Activated naive CD4-positive, alpha-beta T cell (primary cell): ENCODE results near the gene COPB1.

Source experiments
- DNase-seq, 4 experiments: peaks; one replicate each; lab custom pipeline; 2025; lab: John Stamatoyannopoulos, UW

COPB1 gene

DNA sequence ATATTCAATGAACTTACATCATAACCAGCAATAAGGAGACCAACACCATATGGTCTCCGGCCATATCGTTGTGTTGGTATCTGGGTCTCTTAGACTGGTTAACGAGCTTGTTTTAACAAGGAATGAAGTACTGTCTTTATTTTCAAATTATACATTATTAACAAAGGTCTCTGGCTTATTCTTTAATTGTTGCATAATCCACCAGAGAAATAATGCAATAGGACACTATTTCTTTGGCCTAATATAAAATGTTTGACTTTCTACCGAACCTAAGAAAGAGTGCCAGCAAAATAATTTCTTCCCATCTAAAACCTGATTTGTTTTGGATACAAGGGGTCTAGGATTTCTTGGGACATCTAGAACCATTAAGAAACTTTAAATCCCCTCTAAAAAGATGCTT lies 14.2 kb upstream of the COPB1 start:
- no peak for DNase-seq

DNA sequence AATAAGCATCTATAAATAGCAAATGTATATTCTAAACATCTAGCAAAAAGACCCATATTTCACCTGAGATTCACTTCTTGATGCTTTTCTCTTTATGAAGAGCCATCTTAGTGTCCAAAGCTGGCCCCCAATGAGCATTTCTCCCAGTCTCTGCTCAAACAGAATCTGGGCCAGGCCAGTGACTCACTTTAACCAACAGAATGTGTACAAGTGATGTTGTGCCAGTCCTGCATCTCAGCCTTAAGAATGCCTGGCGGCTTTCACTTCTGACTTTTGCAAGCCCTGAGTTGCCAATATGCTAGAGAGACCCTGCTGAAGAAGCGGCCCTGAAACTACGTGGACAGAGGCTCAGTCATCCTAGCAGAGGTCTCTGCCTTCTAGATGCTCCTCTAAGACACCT lies 6.9 kb upstream of the COPB1 start:
- DNase-seq, result no peak

DNA sequence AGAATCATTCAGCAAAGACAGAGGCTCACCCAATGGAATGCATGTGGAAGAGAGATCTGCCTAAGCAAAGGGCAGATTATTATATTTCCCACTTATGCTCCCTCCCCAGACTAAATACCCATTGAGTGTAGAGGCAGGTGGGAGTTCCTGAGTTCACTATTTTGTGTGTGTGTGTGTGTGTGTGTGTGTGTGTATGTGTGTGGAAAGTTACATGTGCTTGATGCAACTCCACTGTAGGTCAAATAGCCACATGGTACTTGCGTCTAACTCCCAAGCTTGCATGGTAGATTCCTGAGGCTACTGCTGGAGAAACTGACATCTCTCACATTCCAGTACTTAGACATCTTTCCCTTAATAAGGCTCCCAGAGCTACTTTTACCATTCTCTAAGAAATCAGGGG lies 3.4 kb upstream of the COPB1 start:
- no peak for DNase-seq

DNA sequence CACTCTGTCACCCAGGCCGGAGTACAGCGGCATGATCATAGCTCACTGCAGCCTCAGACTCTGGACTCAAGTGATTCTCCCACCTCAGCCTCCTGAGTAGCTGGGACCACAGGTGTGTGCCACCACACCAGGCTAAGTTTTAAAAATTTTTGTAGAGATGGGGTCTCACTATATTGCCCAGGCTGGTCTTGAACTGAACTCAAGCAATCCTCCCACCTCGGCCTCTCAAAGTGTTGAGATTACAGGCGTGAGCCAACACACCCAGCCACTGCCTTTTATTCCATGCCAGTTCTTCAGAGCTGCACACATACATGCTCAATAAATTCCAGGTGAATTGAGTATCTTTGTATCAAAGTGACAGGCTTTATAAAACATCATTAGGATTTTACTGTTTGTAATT lies 2.4 kb upstream of the COPB1 start:
- no peak for DNase-seq

DNA sequence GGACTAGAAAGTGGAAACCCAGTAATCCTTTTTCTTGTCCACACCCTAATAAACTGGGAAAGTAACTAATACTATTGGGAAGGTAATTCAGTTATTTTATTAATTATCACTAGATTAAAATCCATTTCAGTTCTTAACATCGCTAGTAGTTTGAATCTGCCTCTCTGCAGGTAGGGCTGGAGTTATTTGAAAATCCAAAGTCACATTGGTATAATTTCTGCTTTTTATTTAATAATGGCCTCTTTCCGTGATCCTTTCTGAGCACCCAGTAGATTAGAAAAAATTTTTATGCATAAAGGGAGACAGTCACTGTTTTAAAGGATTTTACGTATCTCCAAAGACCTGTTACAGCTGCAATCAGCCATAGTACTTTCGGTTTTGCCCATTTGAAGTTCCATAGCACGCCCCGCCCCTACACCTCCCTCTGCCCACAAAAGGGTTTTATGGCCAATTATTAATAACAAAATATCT lies 605 bp upstream of the COPB1 start:
- peak in 2 of 4 experiments; percentile 8 to 14 for DNase-seq

DNA sequence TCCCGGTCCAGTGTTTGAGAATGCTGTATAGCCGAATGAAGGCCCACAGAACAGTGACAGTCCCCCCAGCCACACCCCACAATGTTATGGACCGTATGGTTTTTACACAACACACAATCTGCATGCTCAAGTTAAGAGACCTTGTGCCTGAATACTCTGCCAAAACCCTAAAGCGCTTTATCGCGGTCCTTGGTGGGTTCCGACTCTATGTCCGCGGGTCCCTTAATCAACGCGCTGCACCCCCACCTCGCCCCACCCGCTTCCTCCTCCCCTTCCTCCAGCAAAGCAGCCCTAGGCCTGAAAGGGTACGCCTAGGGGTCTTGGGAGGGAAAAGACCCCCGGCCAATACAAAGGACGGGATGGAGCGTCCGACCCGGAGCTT lies 442 bp downstream of the COPB1 start:
- DNase-seq, result peak in 2 of 4 experiments; percentile 35 to 36

DNA sequence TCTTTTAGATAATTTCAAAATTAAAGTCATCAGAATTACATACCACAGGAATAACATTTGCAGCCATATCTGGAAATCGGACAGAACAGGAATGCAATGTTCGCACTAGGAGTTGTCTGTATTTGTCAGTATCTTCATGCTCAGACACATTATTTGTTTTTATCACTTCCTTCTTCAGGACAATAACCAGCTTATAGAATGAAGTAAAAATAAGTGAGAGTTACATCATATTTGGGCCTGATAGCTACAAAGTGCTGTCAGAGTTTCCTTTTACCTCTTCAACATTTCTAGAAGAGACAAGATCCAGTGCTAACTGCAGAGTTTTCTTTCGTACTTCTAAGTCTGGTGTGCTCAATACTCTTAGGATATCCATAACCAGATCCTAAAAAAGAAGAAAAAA lies 18.9 kb downstream of the COPB1 start:
- no peak for DNase-seq

DNA sequence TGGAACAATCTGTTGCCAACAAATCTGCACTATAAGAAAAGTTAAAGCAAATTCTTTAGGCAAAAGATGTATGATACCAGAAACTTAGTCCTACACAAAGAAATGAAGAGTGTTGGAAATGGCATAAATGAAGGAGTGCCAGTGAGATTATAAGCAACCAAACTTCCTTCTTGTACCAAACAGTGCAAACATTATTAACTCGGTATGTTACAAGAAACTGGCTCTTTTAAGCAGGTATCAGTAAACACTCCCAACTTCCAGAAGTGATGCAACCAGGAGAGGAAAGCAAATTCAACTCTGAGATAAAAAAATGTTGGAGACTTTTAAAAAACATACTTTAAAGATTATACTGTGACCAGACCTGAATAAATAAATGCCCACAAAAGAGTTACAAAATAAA lies 28.5 kb downstream of the COPB1 start:
- no peak for DNase-seq

DNA sequence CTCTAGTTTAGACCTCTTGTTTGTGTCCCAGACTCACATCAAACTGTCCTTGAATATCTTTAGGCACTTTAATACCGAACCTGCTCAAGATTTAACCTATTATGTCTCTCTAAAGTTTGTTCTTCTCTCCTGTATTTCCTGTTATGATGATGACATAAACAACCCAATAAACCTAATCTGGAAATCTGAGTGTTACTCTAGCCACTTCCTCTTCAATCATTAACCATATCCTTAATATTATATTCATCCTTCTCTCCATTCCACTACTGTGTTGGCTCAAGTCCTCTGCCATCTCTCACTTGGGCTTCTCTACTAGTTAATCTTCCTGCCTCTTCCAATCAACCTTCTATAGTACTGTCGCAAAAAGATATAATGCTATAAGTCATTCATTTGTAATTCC lies 36.0 kb downstream of the COPB1 start:
- DNase-seq, result no peak

DNA sequence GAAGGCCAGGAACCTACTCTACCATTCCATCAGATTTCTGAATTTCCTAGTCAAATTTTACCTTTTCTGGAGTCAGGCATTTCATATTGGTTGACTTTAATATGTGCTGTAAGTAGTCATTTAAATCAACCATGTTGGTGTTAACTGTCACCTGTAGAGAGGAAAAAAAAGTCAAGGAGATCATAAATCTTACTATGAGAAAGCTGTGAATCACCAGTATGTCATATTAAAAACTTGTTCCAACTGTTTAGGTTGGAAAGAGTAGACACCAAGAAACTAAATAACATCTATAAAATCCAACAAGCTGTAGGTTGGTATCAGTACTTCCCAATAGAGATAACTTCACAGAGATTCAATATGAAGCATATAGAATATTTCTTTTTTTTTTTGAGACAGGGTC lies 39.5 kb downstream of the COPB1 start:
- DNase-seq, result no peak

DNA sequence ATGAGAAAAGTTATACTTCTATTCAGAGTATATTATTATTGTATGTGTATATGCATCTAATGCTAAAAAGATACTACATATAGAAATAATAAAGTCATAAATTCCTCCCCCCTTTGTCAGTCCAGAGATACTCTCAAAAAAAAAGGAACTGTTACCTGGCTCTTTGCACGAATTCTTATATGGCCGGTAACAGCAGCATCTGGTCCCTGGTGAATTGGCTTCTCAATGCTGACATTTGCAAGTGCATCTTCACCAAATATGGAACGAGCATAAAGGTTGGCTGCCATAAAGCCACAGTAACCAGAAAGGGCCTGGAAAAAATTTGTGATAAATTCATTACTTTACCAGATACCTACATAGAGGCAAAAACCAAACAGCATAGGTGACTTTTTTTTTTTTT lies 41.2 kb downstream of the COPB1 start:
- no peak for DNase-seq

DNA sequence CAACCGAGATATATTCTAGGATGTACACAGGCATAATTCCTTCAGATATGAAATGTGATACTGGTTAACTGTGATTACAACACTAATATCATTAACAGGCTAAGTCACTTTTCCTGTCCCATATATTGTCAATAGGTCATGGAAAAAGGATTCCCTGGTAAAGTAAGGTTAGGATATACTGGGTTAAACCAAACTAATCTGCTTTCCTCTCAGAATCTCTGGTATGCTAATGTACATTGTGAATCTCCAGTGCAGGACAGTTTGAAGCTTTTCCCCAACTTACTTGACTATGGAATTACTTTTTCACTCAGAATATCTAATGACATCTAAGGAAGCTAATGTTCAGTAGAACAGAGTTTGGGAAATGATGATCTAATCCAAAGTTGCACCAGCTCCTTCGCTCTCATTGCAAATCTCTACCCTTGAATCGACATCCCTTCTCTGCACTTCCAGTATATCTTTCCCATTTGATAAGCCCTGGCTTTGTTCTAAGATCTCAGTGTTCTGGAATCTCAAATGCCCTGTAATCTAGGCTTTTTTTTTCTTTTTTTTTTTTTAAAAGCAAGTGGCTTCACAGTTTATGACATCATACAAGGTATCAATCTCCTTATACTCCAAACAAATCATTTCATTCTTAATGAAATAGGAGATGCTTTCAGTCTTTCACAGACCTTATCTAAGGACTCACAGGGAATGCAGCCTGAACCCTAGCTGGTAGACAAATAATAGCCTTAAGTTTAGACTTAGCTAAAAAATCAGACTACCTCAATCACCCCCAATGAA lies 43.8 kb downstream of the COPB1 start:
- no peak for DNase-seq

DNA sequence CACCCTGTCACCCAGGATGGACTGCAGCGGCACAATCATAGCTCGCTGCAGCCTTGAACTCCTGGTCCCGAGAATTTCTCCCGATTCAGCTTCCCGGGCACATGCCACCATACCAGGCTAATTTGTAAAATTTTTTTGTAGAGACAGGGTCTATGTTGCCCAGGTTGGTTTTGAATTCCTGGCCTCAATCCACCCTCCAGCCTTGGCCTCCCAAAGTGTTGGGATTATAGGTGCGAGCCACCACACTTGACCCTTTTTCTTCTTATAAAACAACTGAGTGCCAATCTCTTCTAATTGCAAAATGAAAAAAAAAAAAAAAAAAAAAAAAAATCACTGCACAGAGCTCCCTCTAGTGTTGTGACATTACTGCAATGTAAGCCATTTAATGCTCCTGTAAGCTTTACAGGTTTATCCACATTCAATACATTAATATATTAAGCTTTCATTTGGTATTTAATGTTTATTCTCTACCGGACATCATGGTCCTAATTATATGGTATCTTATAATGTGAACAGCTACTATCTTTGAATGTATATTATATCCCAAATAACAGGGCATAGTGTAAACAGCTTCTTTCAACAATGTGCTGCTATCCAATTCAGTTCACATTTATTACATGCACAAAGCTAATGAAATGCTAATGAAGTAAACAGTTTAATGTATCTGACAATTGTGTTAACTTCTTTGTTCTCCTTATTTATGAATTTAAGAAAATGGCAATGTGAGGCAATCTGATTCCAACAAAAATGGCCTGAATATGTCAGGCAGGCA lies 44.6 kb downstream of the COPB1 start:
- DNase-seq, result no peak

DNA sequence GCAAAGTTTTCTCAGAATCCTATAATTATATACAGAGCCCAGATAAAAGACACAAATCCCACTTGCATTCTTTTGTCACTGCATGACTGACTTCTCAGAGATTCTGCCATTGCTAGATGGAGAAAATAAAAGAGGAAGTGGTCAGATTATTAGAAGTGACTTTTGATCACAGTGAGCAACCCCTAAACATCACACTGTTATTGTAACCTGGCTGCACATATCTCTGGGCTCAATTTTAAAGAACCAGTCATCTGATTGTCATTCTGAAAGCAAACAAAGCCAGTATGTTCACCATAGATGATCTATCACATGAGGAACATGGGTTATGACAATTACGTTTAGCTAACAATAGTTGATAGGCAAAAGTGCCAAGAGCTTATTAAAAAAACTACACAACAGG lies 47.8 kb downstream of the COPB1 start:
- no peak for DNase-seq

DNA sequence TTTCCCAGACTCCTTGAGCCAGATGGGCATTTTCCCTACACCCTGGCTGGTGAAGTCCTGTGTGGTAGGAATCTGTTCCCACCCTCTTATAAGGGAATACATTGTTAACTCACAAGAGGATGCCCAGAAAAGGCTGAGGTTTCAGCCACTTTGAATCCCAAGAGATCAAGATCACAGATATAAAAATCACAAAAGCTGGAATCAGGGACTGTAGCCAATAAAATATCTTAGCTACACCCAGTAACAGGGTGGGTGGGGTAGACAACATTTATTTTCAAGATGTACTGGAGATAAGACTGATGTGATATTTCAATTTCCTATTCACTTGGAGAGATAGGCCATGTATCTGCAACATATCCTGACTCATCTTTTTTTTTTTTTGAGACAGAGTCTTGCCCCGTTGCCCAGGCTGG lies 50.3 kb downstream of the COPB1 start:
- DNase-seq, result no peak

DNA sequence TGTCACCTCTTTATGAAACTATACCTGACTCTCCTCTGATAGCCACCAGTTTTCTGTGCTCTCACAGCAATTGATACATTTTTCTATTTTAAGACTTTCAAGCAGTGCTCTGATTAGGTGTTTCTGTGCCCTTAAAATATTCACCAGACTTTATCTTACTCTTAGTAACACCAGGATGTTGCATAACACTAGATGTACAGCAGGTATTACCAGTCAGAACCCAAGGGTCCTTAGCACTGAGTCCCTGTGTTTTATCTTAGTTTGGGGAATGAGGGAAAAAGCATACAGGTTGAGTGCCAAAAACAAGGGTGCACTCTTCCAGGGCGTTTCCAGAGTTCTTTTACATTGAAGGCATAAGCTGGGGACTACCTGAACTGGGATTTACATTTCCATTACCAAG lies 51.4 kb downstream of the COPB1 start:
- no peak for DNase-seq

DNA sequence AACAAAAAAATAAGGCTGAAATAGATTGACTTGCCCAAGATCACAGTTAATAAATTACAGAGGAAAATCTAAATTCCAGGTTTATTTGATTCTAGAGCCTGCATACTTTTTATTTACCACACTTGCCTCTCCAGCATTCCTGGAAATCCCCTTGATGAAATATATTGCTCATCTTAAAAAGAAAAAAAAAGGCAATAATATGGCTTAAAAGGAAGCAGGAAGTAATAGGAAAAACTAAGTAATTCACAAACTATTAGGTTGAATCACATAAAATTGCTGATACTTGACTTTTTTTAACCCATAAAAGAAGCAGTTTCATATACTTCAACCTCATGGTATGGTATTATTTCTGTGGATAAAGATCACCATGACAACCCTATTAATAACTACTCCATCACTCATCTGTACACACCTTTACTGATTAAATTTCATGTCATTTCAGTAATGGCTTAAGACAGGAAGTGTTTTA lies 52.9 kb downstream of the COPB1 start:
- no peak for DNase-seq

DNA sequence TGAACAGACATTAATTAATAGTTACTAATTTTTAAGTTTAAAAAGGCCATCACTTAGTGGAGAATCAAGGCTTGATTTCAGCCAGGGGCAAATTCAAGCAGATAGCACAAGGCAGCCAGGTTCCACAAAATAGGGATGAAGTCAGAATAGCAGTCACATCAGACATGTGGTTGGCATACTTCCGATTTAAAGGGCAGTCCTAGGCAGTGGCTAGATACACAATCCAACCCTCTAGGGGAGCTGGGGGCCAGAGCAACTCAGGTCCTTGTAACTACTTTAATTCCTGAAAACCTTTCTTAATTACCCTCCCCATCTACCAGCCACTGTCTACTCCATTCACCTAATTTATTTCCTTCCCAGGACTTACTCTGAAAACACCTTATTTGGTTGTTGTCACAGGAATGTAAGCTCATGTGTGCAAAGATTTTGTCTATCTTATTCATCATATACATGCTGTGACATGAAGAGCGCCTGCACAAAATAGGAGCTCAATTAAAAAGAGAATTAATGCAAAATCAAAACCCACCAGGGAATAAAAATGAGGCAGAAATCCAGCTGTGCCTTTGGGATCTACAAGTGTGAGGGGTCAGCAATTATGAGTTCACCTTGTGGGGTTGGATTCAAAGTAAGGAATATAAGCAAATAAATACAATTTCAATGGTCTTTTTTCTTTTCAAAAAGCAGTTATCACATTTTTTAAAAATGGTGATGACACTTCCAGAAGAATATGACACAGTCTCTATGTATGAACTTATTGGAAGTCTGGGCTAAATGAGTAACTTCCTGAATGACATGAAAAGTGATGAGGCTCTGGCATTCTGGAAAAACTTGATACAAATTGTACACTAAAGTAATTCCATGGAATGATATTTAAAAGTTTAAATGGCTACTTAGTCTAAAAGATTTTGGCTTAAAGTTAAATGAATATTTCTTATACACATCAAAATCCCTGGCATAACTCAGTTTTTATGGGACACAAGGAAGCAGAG lies 53.8 kb downstream of the COPB1 start:
- DNase-seq, result no peak

DNA sequence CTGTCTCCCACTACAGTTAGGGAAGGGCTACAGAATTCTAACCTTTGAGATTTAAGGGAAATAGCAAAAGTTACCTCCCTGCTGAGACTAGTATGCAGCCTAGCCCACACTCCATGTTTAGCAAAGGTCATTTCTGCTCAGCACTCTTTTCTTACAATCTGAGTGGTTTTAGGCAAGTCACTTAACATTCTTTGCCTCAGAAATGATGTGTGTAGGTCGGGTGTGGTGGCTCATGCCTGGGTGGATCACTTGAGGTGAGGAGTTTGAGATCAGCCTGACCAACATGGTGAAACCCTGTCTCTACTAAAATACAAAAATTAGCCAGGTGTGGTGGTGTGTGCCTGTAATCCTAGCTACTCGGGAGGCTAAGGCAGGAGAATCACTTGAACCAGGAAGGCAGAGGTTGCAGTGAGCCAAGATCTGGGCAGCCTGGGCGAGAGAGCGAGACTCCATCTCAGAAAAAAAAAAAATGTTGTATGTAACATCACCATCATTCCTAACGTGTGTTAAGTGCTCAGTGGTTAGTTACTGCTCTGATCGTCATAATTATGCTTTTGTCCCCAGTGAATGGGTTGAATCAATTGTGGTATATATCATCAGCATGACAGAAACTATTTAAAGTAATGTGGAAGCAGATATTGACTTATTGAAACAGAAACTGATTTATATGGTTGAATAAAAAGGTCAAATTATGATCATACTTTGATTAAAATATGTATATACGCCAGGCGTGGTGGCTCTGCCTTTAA lies 55.0 kb downstream of the COPB1 start:
- no peak for DNase-seq

DNA sequence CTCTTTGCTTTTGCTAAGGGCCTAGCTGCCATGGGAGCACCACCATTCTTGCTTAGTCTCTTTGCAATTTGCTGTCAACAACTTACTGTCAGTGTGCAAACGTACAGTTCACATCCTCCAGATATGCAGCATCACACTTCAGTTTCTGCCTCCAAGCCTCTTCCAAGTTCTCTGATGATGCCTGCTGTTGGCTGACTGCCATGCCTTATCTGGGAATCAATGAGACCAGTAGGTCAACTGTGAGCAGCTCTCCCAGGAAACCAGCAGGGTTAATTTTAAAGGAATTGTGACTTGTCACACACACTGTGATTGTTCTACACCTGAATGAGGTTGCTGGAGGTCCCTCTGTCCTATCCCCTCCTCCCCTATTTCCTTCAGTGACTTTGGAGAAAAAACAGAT lies 56.0 kb downstream of the COPB1 start:
- DNase-seq, result no peak

DNA sequence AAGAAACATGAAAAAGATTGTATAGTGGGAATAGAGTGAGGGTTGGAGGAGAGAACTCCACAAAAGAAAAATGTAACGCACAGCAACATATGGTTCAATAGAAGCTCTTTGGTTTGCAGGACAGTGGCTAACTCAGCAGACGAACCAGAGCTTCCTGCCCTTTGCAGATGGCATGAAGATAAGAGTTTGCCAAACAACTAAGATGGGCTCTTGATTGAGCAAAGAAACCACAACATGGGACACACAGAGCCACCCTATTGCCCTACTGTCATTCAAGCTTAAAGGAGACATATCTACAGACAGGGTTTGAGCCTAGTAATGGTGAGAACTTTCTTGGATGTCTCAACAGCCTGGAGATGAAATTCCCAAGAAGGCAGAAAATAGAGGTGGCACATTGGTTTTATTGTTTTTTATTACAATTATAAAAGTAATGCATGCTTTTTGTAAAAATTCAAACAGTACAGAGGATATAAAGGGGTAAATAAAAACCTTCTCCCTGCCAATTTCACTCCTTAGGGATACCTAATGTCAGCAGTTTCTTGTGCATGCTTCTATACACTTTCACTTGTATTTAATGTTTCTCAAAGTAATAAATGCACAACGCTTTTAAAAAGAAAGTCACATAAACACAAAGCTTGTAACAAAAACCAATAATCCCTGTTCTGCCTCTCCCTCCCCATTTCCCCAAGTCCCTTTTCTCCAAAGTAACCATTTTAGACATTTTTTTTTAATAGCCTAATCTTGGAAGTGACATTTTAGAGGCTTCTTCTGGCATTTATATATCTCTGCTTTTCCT lies 63.7 kb downstream of the COPB1 start:
- DNase-seq, result no peak
